K562 (cell line): ENCODE results near the gene USP49. TPM values are rescaled to one million over a fixed set of nuclear protein-coding genes. Genes with fewer than 3 reads are reported as not detected.

Experiments used
- ATAC-seq: fragments of 200-7000 bp; cut with Tn5 transposase; 3 replicates; pipeline ENCODE4 v1.9.1; 2020; ENCODE audit warnings: moderate library complexity
- BruUV-seq: library from RNA; stranded (reverse); fragments of 400-500 nt; replicated peaks from 2 replicates; lab custom pipeline; 2021; lab: Mats Ljungman, UMichigan
- CTCF ChIA-PET: fragments of 300-600 bp; formaldehyde crosslinking; extraction: SDS; loops from one replicate; lab custom pipeline; 2021; ENCODE audit warnings: low intra/inter-chr PET ratio; lab: Yijun Ruan, JAX
- POLR2A ChIA-PET: fragments of 300-600, 350-650 bp; sonication (Branson Sonifier 250); formaldehyde crosslinking; extraction: SDS; loops from one replicate; lab custom pipeline; 2021; ENCODE audit warnings: antibody characterized with exemption, inconsistent platforms; lab: Yijun Ruan, JAX
- DNase-seq, 4 experiments: peaks; one replicate each; pipeline versions ENCODE4 v3.0.0 to v3.0.0-alpha.2; 2011 to 2018; ENCODE audit warnings: low spot score in 3 of 4, mixed read lengths in 3 of 4; ENCODE audit errors: extremely low read depth in 1 of 4
- FAIRE-seq: peaks from 2 replicates; lab custom pipeline; 2011; peaks lifted over from hg19 to GRCh38; lab: Jason Lieb, UNC
- H2AFZ ChIP-seq: 2 replicates; pipeline ENCODE4 v1.6.0; 2011; ENCODE audit warnings: low read depth, low read length, control low read depth, inconsistent platforms
- H3K27ac ChIP-seq: fragments of 200-600 bp; 3 replicates; pipeline ENCODE4 v1.8.0; 2011; ENCODE audit warnings: low read depth, mild to moderate bottlenecking, control low read depth, inconsistent platforms, low read length, moderate library complexity, mixed read lengths; ENCODE audit errors: extremely low read depth
- H3K27me3 ChIP-seq, 2 experiments: fragments of 300-600 bp in 1 of 2; 2 replicates in 1 of 2; 3 replicates in 1 of 2; pipeline versions ENCODE4 v1.6.0 to v1.8.0; 2011; ENCODE audit warnings: inconsistent platforms in 2 of 2, low read length in 2 of 2, mild to moderate bottlenecking in 1 of 2, mixed read lengths in 1 of 2, moderate library complexity in 1 of 2; ENCODE audit not compliant: control insufficient read depth in 2 of 2, insufficient read depth in 2 of 2
- H3K36me3 ChIP-seq: fragments of 300-600 bp; 3 replicates; pipeline ENCODE4 v1.8.0; 2011; ENCODE audit warnings: mild to moderate bottlenecking, low read length, inconsistent platforms; ENCODE audit not compliant: control insufficient read depth, insufficient read depth
- H3K4me1 ChIP-seq, 2 experiments: fragments of 200-600 bp in 1 of 2; replicated peaks in 1 of 2; 2 replicates in 1 of 2; 3 replicates in 1 of 2; pipeline versions ENCODE4 v1.5.1 to v1.8.0; 2011; ENCODE audit warnings: inconsistent platforms in 2 of 2, low read length in 2 of 2, mild to moderate bottlenecking in 1 of 2, mixed read lengths in 1 of 2, moderate library complexity in 1 of 2; ENCODE audit not compliant: control insufficient read depth in 2 of 2, insufficient read depth in 2 of 2
- H3K4me2 ChIP-seq: 2 replicates; pipeline ENCODE4 v1.6.1; 2011; ENCODE audit warnings: low read length, control low read depth, inconsistent platforms, mixed read lengths; ENCODE audit not compliant: insufficient read depth
- H3K4me3 ChIP-seq: fragments of 200-600 bp; sonication (generic), shearing (Covaris generic); 2 replicates; pipeline ENCODE4 v1.5.1; 2016; ENCODE audit warnings: control low read depth, inconsistent platforms
- H3K79me2 ChIP-seq: fragments of 200-600 bp; 3 replicates; pipeline ENCODE4 v1.8.0; 2011; ENCODE audit warnings: low read length, inconsistent platforms; ENCODE audit not compliant: control insufficient read depth, insufficient read depth
- H3K9ac ChIP-seq, 2 experiments: 2 replicates each; pipeline versions ENCODE4 v1.6.0 to v1.6.1; 2011; ENCODE audit warnings: low read depth in 2 of 2, low read length in 2 of 2, control low read depth in 1 of 2, inconsistent platforms in 1 of 2, mild to moderate bottlenecking in 1 of 2, mixed read lengths in 1 of 2; ENCODE audit not compliant: insufficient read depth in 1 of 2
- H3K9me1 ChIP-seq: one replicate; pipeline ENCODE4 v1.6.0; 2011; ENCODE audit warnings: inconsistent platforms, mild to moderate bottlenecking, low read length, moderate library complexity; ENCODE audit not compliant: control insufficient read depth, insufficient read depth
- H3K9me3 ChIP-seq: replicated peaks from 2 replicates; pipeline ENCODE4 v1.5.1; 2011; ENCODE audit warnings: low read depth, low read length, inconsistent platforms; ENCODE audit not compliant: control insufficient read depth, insufficient read depth
- H4K20me1 ChIP-seq: replicated peaks from 2 replicates; pipeline ENCODE4 v1.6.1; 2011; ENCODE audit warnings: low read length, inconsistent platforms, mixed read lengths; ENCODE audit not compliant: control insufficient read depth, insufficient read depth
- ADNP ChIP-seq: fragments of 200-800 bp; sonication (Bioruptor generic); IDR thresholded peaks from 2 replicates; pipeline ENCODE4 v1.6.1; 2016; ENCODE audit warnings: missing genetic modification characterization, missing compliant biosample characterization
- CREBBP ChIP-seq: IDR thresholded peaks from one replicate; pipeline ENCODE4 v1.6.1; 2012; ENCODE audit warnings: low read depth, mild to moderate bottlenecking, control low read depth, inconsistent platforms, low read length
- FOXJ2 ChIP-seq: fragments of 200-800 bp; sonication (Bioruptor generic); IDR thresholded peaks from 2 replicates; pipeline ENCODE4 v1.6.1; 2016; ENCODE audit warnings: missing genetic modification characterization, missing compliant biosample characterization
- GATA2 ChIP-seq: sonication (generic); formaldehyde crosslinking; IDR thresholded peaks from 2 replicates; pipeline ENCODE4 v1.4.0; 2020; ENCODE audit warnings: mild to moderate bottlenecking, missing genetic modification reagents
- JUNB ChIP-seq: fragments of 450-650 bp; formaldehyde crosslinking; conservative IDR thresholded peaks from 2 replicates; pipeline ENCODE4 v1.4.0; 2020; ENCODE audit warnings: mild to moderate bottlenecking
- KLF10 ChIP-seq: fragments of 250-450 bp; sonication (Bioruptor Pico); IDR thresholded peaks from 2 replicates; pipeline ENCODE4 v1.6.1; 2021; ENCODE audit warnings: matching md5 sums
- MEF2D ChIP-seq: conservative IDR thresholded peaks from 2 replicates; pipeline ENCODE4 v1.6.1; 2016; ENCODE audit warnings: low read depth, missing genetic modification characterization, missing compliant biosample characterization
- NRF1 ChIP-seq, 2 experiments: fragments of 450-650 bp; IDR thresholded peaks in 1 of 2; conservative IDR thresholded peaks in 1 of 2; 2 replicates each; pipeline ENCODE4 v1.6.1; 2014; ENCODE audit warnings: mild to moderate bottlenecking in 2 of 2
- RBM25 ChIP-seq: fragments of 200-400 bp; formaldehyde crosslinking; IDR thresholded peaks from 2 replicates; pipeline ENCODE4 v1.6.1; 2018; ENCODE audit warnings: low read length, low read depth, moderate library complexity; ENCODE audit not compliant: severe bottlenecking
- ZNF124 ChIP-seq: sonication (generic); formaldehyde crosslinking; IDR thresholded peaks from 2 replicates; pipeline ENCODE4 v1.8.1; 2022; ENCODE audit warnings: missing genetic modification reagents
- ZNF277 ChIP-seq: fragments of 250-450 bp; sonication (Bioruptor Pico); IDR thresholded peaks from 2 replicates; pipeline ENCODE4 v1.8.0; 2022; ENCODE audit warnings: inconsistent platforms, mild to moderate bottlenecking, moderate library complexity, borderline replicate concordance
- ZNF586 ChIP-seq: fragments of 450-650 bp; formaldehyde crosslinking; conservative IDR thresholded peaks from 2 replicates; pipeline ENCODE4 v1.4.0; 2020; ENCODE audit warnings: mild to moderate bottlenecking, moderate library complexity
- ZNF76 ChIP-seq: fragments of 250-450 bp; sonication (Bioruptor Pico); IDR thresholded peaks from 2 replicates; pipeline ENCODE4 v1.4.0; 2020; ENCODE audit warnings: mild to moderate bottlenecking, moderate library complexity, borderline replicate concordance
- WGBS: fragments of 100-300 bp; shearing (Covaris generic); methylation state at CpG from one replicate; pipeline ENCODE4 v1.1.6; 2016; ENCODE audit warnings: low coverage, mixed read lengths; ENCODE audit not compliant: insufficient coverage; ENCODE audit errors: missing lambda C conversion rate; 5-methylcytosine and 5-hydroxymethylcytosine counted together
- in situ Hi-C: fragments of 300-500 bp; cut with MboI; formaldehyde crosslinking; loops from 4 replicates; pipeline ENCODE4 v1.15.0; 2018; ENCODE audit warnings: inconsistent platforms, mixed read lengths
- intact Hi-C: fragments of 100-400 bp; cut with micrococcal nuclease; formaldehyde crosslinking; loops from 2 replicates; pipeline ENCODE4 v1.14.2; 2022
- polyA plus RNA-seq, 8 experiments: library from polyadenylated mRNA; depleted of rRNA in 4 of 8; stranded (reverse) in 5 of 8; unstranded in 3 of 8; fragments of >200 nt; fragmentation: Nextera tagmentation in 2 of 8; fragmentation: Illumina TruSeq in 1 of 8; extraction: Ambion mirVana in 2 of 8; extraction: Trizol in 1 of 8; gene quantifications; 2 replicates each; pipeline versions ENCODE4 v1.2.1 to v1.2.3, GENCODE V29; 2011 to 2014; ENCODE audit warnings: inconsistent platforms in 1 of 8, missing spikeins in 1 of 8
- total RNA-seq, 7 experiments: library from RNA; depleted of rRNA in 6 of 7; stranded (reverse); fragments of >200 nt in 6 of 7; fragmentation: Illumina TruSeq in 2 of 7; extraction: Trizol in 2 of 7; gene quantifications; 2 replicates each; pipeline versions ENCODE4 v1.2.1 to v1.2.3, GENCODE V29; 2011 to 2021; ENCODE audit warnings: low replicate concordance in 1 of 7

Gene USP49
- total and polyA plus RNA-seq, 9 of the 15 experiments (the other 6 are each of a cell fraction or from before 2014, with no cell fraction given): 1.0 to 9.9 (median 6.5) TPM

- peak; percentile 31 for ATAC-seq
Measured at GRCh38 chr6:41759905-41760579, 135.1 kb downstream of the USP49 start.

DNA sequence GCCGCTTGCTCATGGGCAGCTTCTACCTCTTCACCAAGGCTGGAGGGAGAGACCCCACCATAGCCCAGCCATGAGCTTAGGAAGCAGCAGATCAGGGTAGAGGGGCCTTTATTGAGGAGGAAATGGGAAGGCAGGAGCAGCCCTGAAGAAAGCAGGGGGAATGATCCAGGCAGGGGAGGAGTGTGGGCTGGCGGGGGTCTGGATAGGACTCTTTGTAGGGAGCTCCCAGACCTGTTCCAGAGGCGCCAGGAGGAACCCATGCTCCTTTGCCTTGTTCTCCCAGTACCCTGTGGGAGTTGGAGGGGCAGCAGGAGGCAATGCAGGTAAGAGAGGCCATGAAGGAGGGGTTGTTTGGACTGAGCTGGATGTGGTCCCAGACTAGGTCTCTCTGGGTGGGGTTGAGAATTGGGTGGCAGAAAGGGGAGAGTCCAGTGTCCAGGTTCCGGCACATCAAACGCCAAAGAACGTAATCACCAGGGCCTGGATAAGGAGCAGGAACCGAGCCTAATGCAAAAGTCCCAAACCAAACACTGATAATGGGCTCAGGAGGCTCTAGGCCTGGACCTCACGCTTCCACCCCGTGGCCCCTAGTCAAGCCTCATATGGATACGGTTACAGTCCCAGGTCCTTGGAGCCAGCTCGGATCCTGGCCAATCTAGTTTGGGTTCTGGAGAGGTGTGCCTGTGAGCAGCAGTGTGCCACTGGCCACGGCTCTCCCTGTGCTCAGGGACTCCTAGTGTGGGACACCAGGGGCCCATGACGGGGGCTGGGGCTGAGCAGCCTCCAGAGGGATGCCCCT lies 135.9 kb downstream of the USP49 start:
- Histone ChIP-seq H3K27me3 (peaks cover 28 to 66% of the 10 kb centered on the region in 2 experiments), H3K4me3 (no peak overlapping the region), H3K79me2 (no peaks in the 10 kb centered on the region), H4K20me1 (no peaks in the 10 kb centered on the region), H3K4me2 (no peak overlapping the region), H3K4me1 (peaks cover 0 to 7% of the 10 kb centered on the region in 2 experiments; a peak in 1 of 5 replicates), H3K9me3 (no peaks in the 10 kb centered on the region), H2AFZ (no peak overlapping the region), H3K36me3 (no peaks in the 10 kb centered on the region), H3K9ac (no peak overlapping the region), H3K9me1 (no peaks in the 10 kb centered on the region), H3K27ac (no peak overlapping the region)
- TF ChIP-seq ZNF277 (CRISPR knock-in tag): no peak
- no peak for TF ChIP-seq NRF1 (conservative IDR thresholded peaks at IDR 0.05 in 1 of 2, IDR thresholded peaks at IDR 0.05 in 1 of 2)
- TF ChIP-seq KLF10 (CRISPR knock-in tag): no peak
- no peak for TF ChIP-seq MEF2D (tag)
- no peak for TF ChIP-seq JUNB
- no peak for TF ChIP-seq FOXJ2 (tag)
- TF ChIP-seq ZNF586: no peak
- no peak for TF ChIP-seq GATA2 (CRISPR knock-in tag)
- TF ChIP-seq ADNP (tag): no peak
- TF ChIP-seq ZNF124 (CRISPR knock-in tag): no peak
- TF ChIP-seq ZNF76: no peak
- CTCF ChIA-PET: no interaction called here
- POLR2A ChIA-PET: interaction anchor here (0.6 to 1.0 kb wide), 5 partner anchors 9 to 591 kb away, joined by 3 to 4 read pairs (median 3); no protein-coding TSS in a partner anchor
- ATAC-seq (no peak; the same call in 1 of the 3 replicates), DNase-seq (no peak), FAIRE-seq (no peak)
- intact Hi-C loops: no loop called here
- no TSS peak for BruUV-seq
- 11% methylated on average over 13 of the region's 13 CpGs for WGBS
- in situ Hi-C loops: no loop called here

More at GRCh38 chr6:41759905-41760579, 135.1 kb downstream of the USP49 start:
- H3K36me3 ChIP-seq: no peaks in the 10 kb centered on the region
- H3K4me1 ChIP-seq: peaks cover 0 to 7% of the 10 kb centered on the region in 2 experiments; a peak in 1 of 5 replicates
- no peaks in the 10 kb centered on the region for H3K9me3 ChIP-seq
- in situ Hi-C loops: no loop called here
- H3K27me3 ChIP-seq: peaks cover 26 to 66% of the 10 kb centered on the region in 2 experiments
- DNase-seq: no peak
- BruUV-seq: no TSS peak
- no peak overlapping the region for H3K4me3 ChIP-seq
- WGBS: 4% methylated on average over 2 of the region's 2 CpGs
- H2AFZ ChIP-seq: no peak overlapping the region
- no peak overlapping the region for H3K27ac ChIP-seq
- H4K20me1 ChIP-seq: no peaks in the 10 kb centered on the region
- CTCF ChIA-PET: no interaction called here
- H3K9me1 ChIP-seq: no peaks in the 10 kb centered on the region
- TF ChIP-seq CREBBP (no peak), RBM25 (peak; percentile 17)
- TF ChIP-seq, all 486 proteins: peak for 1
- no peaks in the 10 kb centered on the region for H3K79me2 ChIP-seq
- H3K4me2 ChIP-seq: no peak overlapping the region
- POLR2A ChIA-PET: interaction anchor here (1.7 kb wide), 1 partner anchor 11 kb away, joined by 3 read pairs; no protein-coding TSS in a partner anchor
- peak overlapping the region in 1 of 2 experiments; percentile 42; a peak in 1 of 4 replicates for H3K9ac ChIP-seq
- intact Hi-C loops: no loop called here
- no peak for FAIRE-seq
